Mammary epithelial cell (primary cell): ENCODE data around the gene IQGAP3.

ENCODE experiments used
- CTCF ChIP-seq, 2 donors: IDR thresholded peaks in 1 of 2; conservative IDR thresholded peaks in 1 of 2; 2 replicates each; pipeline ENCODE4 v1.5.1; 2011 to 2012; ENCODE audit warnings: inconsistent platforms in 2 of 2, low read length in 2 of 2, mild to moderate bottlenecking in 2 of 2, control low read depth in 1 of 2, low read depth in 1 of 2; ENCODE audit not compliant: insufficient read depth in 1 of 2; ENCODE audit errors: extremely low read depth in 1 of 2
- EZH2 ChIP-seq: IDR thresholded peaks from 2 replicates; pipeline ENCODE4 v1.6.1; 2012; ENCODE audit warnings: low read length, inconsistent platforms, borderline replicate concordance

GRCh38 chr1:156551869-156552268 lies 20.5 kb downstream of the IQGAP3 start:
- TF ChIP-seq CTCF (conservative IDR thresholded peaks at IDR 0.05 in 1 of 2, IDR thresholded peaks at IDR 0.05 in 1 of 2; ENCODE audit: extremely low read depth in 1 of 2, insufficient read depth in 1 of 2, low read depth in 1 of 2, low read length in 2 of 2) (no peak), EZH2 (no peak)
